SU-DHL-6 (cell line): Measurements from ENCODE around the gene ATP9B.

ENCODE experiments used
- H2AFZ ChIP-seq: fragments of 200-600 bp; sonication (generic); 2 replicates; pipeline ENCODE4 v1.6.1; 2014; ENCODE audit warnings: low read depth, mild to moderate bottlenecking, moderate library complexity, mixed read lengths, antibody characterized with exemption, low read length; ENCODE audit not compliant: severe bottlenecking
- H3F3A ChIP-seq: fragments of 200-600 bp; shearing (Covaris generic); 2 replicates; pipeline ENCODE4 v1.6.0; 2016; ENCODE audit warnings: antibody characterized with exemption, mild to moderate bottlenecking; ENCODE audit not compliant: insufficient read depth
- H3K27ac ChIP-seq: fragments of 200-600 bp; sonication (generic); 2 replicates; pipeline ENCODE4 v1.5.1; 2016; ENCODE audit warnings: low read depth, mild to moderate bottlenecking, low read length, moderate library complexity, mixed read lengths
- H3K27me3 ChIP-seq: fragments of 200-600 bp; sonication (generic), shearing (Covaris generic); 2 replicates; pipeline ENCODE4 v1.6.0; 2014; ENCODE audit warnings: mild to moderate bottlenecking, low read length
- H3K36me3 ChIP-seq: fragments of 200-600 bp; sonication (generic); 2 replicates; pipeline ENCODE4 v1.6.1; 2014; ENCODE audit warnings: mild to moderate bottlenecking, low read length, mixed read lengths
- H3K4me2 ChIP-seq: fragments of 300-600, 200-600 bp; shearing (Covaris generic), sonication (generic); 2 replicates; pipeline ENCODE4 v1.6.0; 2014; ENCODE audit warnings: low read length, low read depth, mild to moderate bottlenecking; ENCODE audit not compliant: poor library complexity, severe bottlenecking
- H3K4me3 ChIP-seq: fragments of 200-600 bp; sonication (generic); 2 replicates; pipeline ENCODE4 v1.5.1; 2014; ENCODE audit warnings: antibody characterized with exemption, low read length, mild to moderate bottlenecking, mixed read lengths; ENCODE audit not compliant: insufficient read depth, poor library complexity, severe bottlenecking
- H3K79me2 ChIP-seq: fragments of 200-600 bp; sonication (generic); 2 replicates; pipeline ENCODE4 v1.6.1; 2014; ENCODE audit warnings: mild to moderate bottlenecking, low read length, moderate library complexity; ENCODE audit not compliant: insufficient read depth
- H3K9ac ChIP-seq: fragments of 200-600 bp; sonication (generic); 2 replicates; pipeline ENCODE4 v1.7.0; 2014; ENCODE audit warnings: mild to moderate bottlenecking, low read length
- H3K9me2 ChIP-seq: fragments of 200-600 bp; sonication (generic); replicated peaks from 2 replicates; pipeline ENCODE4 v1.6.1; 2014; ENCODE audit warnings: low read length; ENCODE audit not compliant: insufficient read depth
- H3K9me3 ChIP-seq: fragments of 200-600 bp; sonication (generic); 2 replicates; pipeline ENCODE4 v1.6.1; 2014; ENCODE audit warnings: low read length, mixed read lengths; ENCODE audit not compliant: insufficient read depth
- H4K20me1 ChIP-seq: fragments of 200-600 bp; sonication (generic); 2 replicates; pipeline ENCODE4 v1.6.1; 2014; ENCODE audit warnings: low read depth, mild to moderate bottlenecking, antibody characterized with exemption, low read length, moderate library complexity, mixed read lengths
- EZH2phosphoT487 ChIP-seq: fragments of 200-600 bp; sonication (generic), shearing (Covaris generic); conservative IDR thresholded peaks from 2 replicates; pipeline ENCODE4 v1.6.1; 2018; ENCODE audit warnings: mild to moderate bottlenecking, antibody characterized with exemption, low read length, moderate library complexity, mixed read lengths
- TF ChIP-seq, protein P1 (sequence below): fragments of 200-600 bp; sonication (generic); IDR thresholded peaks from one replicate; pipeline ENCODE4 v1.5.1; 2017; ENCODE audit warnings: antibody characterized with exemption, mild to moderate bottlenecking, low read length, moderate library complexity; ENCODE audit not compliant: insufficient read depth, poor library complexity, severe bottlenecking

The ATP9B gene

DNA sequence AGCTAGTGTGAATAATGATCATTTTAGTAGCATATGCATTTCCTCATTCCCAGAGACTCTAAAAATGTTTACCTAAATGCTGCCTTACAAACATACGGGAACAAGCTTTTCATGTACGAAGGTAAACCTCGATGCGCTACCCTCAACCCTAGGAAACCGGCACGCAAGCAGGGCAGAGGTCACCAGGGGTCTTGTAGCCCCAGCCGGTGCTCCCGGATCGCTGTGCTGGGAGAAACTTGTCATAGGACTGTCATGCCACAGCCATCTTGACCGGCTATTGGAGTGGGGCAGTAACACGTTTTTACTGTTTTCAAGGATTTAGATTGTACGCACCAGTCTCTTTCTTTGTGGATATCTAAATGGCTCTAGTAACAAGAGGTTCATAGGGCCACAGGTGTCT lies 291.7 kb downstream of the ATP9B start:
- Histone ChIP-seq H3K9ac (no peak overlapping the region), H3K9me2 (no peaks in the 10 kb centered on the region), H4K20me1 (no peaks in the 10 kb centered on the region), H3K9me3 (no peaks in the 10 kb centered on the region), H2AFZ (no peak overlapping the region), H3K27ac (no peak overlapping the region), H3F3A (no peaks in the 10 kb centered on the region), H3K4me3 (no peak overlapping the region), H3K27me3 (no peaks in the 10 kb centered on the region), H3K4me2 (no peak overlapping the region), H3K79me2 (no peaks in the 10 kb centered on the region), H3K36me3 (no peaks in the 10 kb centered on the region)
- TF ChIP-seq, protein P1, sequence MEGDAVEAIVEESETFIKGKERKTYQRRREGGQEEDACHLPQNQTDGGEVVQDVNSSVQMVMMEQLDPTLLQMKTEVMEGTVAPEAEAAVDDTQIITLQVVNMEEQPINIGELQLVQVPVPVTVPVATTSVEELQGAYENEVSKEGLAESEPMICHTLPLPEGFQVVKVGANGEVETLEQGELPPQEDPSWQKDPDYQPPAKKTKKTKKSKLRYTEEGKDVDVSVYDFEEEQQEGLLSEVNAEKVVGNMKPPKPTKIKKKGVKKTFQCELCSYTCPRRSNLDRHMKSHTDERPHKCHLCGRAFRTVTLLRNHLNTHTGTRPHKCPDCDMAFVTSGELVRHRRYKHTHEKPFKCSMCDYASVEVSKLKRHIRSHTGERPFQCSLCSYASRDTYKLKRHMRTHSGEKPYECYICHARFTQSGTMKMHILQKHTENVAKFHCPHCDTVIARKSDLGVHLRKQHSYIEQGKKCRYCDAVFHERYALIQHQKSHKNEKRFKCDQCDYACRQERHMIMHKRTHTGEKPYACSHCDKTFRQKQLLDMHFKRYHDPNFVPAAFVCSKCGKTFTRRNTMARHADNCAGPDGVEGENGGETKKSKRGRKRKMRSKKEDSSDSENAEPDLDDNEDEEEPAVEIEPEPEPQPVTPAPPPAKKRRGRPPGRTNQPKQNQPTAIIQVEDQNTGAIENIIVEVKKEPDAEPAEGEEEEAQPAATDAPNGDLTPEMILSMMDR: no peak
- TF ChIP-seq EZH2phosphoT487: no peak

DNA sequence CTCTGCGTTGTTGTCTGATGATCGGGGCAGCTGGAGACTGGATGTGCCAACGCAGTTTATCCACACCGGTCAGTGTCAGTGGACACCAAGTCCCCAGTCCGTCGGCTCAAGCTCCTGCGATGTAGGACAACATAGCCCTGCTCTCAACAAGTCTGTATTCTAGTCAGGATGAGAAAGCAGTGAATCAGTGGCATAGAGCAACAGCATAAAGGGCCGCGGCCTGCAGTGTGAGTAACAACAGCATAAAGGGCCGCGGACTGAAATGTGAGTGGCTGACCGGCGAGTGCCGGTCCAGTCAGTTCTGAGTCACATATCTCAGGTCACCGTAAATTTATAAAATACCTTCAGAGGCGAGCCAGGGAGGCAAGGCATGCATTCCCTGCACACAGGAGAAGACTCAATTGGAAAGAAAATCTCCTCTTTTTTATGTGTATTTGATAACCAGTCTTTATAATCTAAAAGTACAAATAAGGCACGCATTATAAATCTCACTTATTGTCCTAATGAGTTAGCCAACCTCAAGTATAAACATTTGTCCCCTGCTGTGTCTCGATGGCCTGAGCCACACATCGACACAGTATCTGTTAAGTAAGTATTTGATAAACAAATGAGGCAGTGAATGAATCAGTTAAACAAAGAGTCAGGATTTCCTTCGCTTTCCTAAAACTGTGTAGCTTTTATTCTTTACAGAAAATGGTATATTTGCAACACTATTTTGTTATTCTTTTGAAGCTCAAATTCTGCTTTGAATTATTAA lies 292.8 kb downstream of the ATP9B start:
- Histone ChIP-seq H3K36me3 (no peaks in the 10 kb centered on the region), H3K9ac (no peak overlapping the region), H3K9me3 (no peaks in the 10 kb centered on the region), H3K79me2 (no peaks in the 10 kb centered on the region), H4K20me1 (no peaks in the 10 kb centered on the region), H3F3A (no peaks in the 10 kb centered on the region), H3K27me3 (no peaks in the 10 kb centered on the region), H3K4me3 (no peak overlapping the region), H2AFZ (no peak overlapping the region), H3K9me2 (no peaks in the 10 kb centered on the region), H3K27ac (no peak overlapping the region), H3K4me2 (no peak overlapping the region)
- TF ChIP-seq, protein P1: no peak
- TF ChIP-seq EZH2phosphoT487: no peak

DNA sequence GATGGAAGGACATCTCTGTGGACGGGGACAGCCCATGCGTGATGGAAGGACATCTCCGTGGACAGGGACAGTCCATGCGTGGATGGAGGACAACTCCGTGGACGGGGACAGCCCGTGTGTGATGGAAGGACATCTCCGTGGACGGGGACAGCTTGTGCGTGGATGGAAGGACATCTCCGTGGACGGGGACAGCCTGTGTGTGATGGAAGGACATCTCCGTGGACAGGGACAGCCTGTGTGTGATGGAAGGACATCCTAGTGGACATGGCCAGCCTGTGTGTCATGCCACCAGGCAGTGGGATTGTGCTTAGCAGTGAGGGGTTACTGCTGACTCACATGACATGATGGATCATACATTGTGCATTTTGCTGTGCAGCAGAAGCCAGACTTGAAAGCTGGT lies 296.5 kb downstream of the ATP9B start:
- H3K9me2 ChIP-seq: no peaks in the 10 kb centered on the region
- no peaks in the 10 kb centered on the region for H3K9me3 ChIP-seq
- H3K27ac ChIP-seq: no peak overlapping the region
- H3K9ac ChIP-seq: no peak overlapping the region
- H4K20me1 ChIP-seq: no peaks in the 10 kb centered on the region
- H3F3A ChIP-seq: no peaks in the 10 kb centered on the region
- no peak for TF ChIP-seq EZH2phosphoT487
- TF ChIP-seq, protein P1: no peak
- H3K27me3 ChIP-seq: no peaks in the 10 kb centered on the region
- H3K4me3 ChIP-seq: no peak overlapping the region
- H3K36me3 ChIP-seq: no peaks in the 10 kb centered on the region
- H2AFZ ChIP-seq: no peak overlapping the region
- H3K4me2 ChIP-seq: no peak overlapping the region
- no peaks in the 10 kb centered on the region for H3K79me2 ChIP-seq
